H9 (cell line): ENCODE results near the gene AKR7A2. TPM values are rescaled to one million over a fixed set of nuclear protein-coding genes. Genes with fewer than 3 reads are reported as not detected.

Source experiments
- DNase-seq: peaks from one replicate; pipeline ENCODE4 v3.0.0-alpha.2; 2017
- H2AFZ ChIP-seq: one replicate; pipeline ENCODE4 v1.6.1; 2013; ENCODE audit warnings: mild to moderate bottlenecking, low read length, control low read depth, moderate library complexity
- H2AK5ac ChIP-seq: 2 replicates; pipeline ENCODE4 v1.6.1; 2013; ENCODE audit warnings: low read length, control low read depth, mixed read lengths; ENCODE audit not compliant: insufficient read length
- H2BK120ac ChIP-seq: one replicate; pipeline ENCODE4 v1.6.1; 2013; ENCODE audit warnings: low read depth, mild to moderate bottlenecking, low read length, control low read depth, inconsistent platforms; ENCODE audit not compliant: poor library complexity, severe bottlenecking
- H2BK12ac ChIP-seq: 2 replicates; pipeline ENCODE4 v1.6.1; 2013; ENCODE audit warnings: low read length, control low read depth, mixed read lengths, low read depth; ENCODE audit not compliant: insufficient read length
- H2BK15ac ChIP-seq: 2 replicates; pipeline ENCODE4 v1.6.1; 2013; ENCODE audit warnings: low read depth, low read length, control low read depth
- H2BK20ac ChIP-seq: one replicate; pipeline ENCODE4 v1.6.1; 2013; ENCODE audit warnings: low read depth, mild to moderate bottlenecking, low read length, control low read depth, inconsistent platforms; ENCODE audit not compliant: poor library complexity, severe bottlenecking
- H2BK5ac ChIP-seq: 2 replicates; pipeline ENCODE4 v1.6.1; 2013; ENCODE audit warnings: low read length, control low read depth, mixed read lengths; ENCODE audit not compliant: insufficient read length
- H3K14ac ChIP-seq: 2 replicates; pipeline ENCODE4 v1.6.1; 2013; ENCODE audit warnings: low read length, control low read depth; ENCODE audit not compliant: insufficient read depth
- H3K18ac ChIP-seq: 2 replicates; pipeline ENCODE4 v1.6.1; 2013; ENCODE audit warnings: low read depth, mild to moderate bottlenecking, mixed read lengths, low read length, control low read depth; ENCODE audit not compliant: insufficient read length
- H3K23ac ChIP-seq: 2 replicates; pipeline ENCODE4 v1.6.1; 2013; ENCODE audit warnings: low read length, control low read depth, mixed read lengths, low read depth; ENCODE audit not compliant: insufficient read length
- H3K23me2 ChIP-seq: 2 replicates; pipeline ENCODE4 v1.6.1; 2013; ENCODE audit warnings: low read depth, mild to moderate bottlenecking, mixed read lengths, low read length, control low read depth; ENCODE audit not compliant: insufficient read length, poor library complexity, severe bottlenecking
- H3K27ac ChIP-seq: 2 replicates; pipeline ENCODE4 v1.5.1; 2013; ENCODE audit warnings: low read length, control low read depth, mixed read lengths, low read depth; ENCODE audit not compliant: insufficient read length
- H3K27me3 ChIP-seq: 2 replicates; pipeline ENCODE4 v1.6.1; 2013; ENCODE audit warnings: low read length, control low read depth, inconsistent platforms; ENCODE audit not compliant: insufficient read depth
- H3K4ac ChIP-seq: 2 replicates; pipeline ENCODE4 v1.6.1; 2013; ENCODE audit warnings: low read depth, mild to moderate bottlenecking, control low read depth, inconsistent platforms, low read length, moderate library complexity
- H3K4me1 ChIP-seq: 2 replicates; pipeline ENCODE4 v1.6.1; 2013; ENCODE audit warnings: low read length, control low read depth, inconsistent platforms; ENCODE audit not compliant: insufficient read depth
- H3K4me2 ChIP-seq: 2 replicates; pipeline ENCODE4 v1.6.1; 2013; ENCODE audit warnings: low read length, control low read depth, mixed read lengths; ENCODE audit not compliant: insufficient read length, insufficient read depth
- H3K56ac ChIP-seq: 2 replicates; pipeline ENCODE4 v1.6.1; 2013; ENCODE audit warnings: low read depth, mild to moderate bottlenecking, mixed read lengths, low read length, control low read depth; ENCODE audit not compliant: insufficient read length
- H3K79me1 ChIP-seq: 2 replicates; pipeline ENCODE4 v1.6.1; 2013; ENCODE audit warnings: low read depth, mild to moderate bottlenecking, moderate library complexity, low read length, control low read depth, inconsistent platforms; ENCODE audit not compliant: insufficient read depth, poor library complexity, severe bottlenecking
- H3K79me2 ChIP-seq: 2 replicates; pipeline ENCODE4 v1.6.1; 2013; ENCODE audit warnings: low read length, control low read depth, inconsistent platforms; ENCODE audit not compliant: insufficient read depth
- H3K9ac ChIP-seq: 2 replicates; pipeline ENCODE4 v1.6.1; 2013; ENCODE audit warnings: low read length, control low read depth, mixed read lengths; ENCODE audit not compliant: insufficient read length; ENCODE audit errors: extremely low read depth
- H3K9me3 ChIP-seq: one replicate; pipeline ENCODE4 v1.6.1; 2013; ENCODE audit warnings: low read depth, low read length, inconsistent platforms; ENCODE audit not compliant: control insufficient read depth
- H3T11ph ChIP-seq: one replicate; pipeline ENCODE4 v1.6.1; 2013; ENCODE audit warnings: mild to moderate bottlenecking, low read length, control low read depth, inconsistent platforms
- H4K20me1 ChIP-seq: one replicate; pipeline ENCODE4 v1.6.1; 2013; ENCODE audit not compliant: control insufficient read depth, insufficient read length, insufficient read depth
- H4K5ac ChIP-seq: 2 replicates; pipeline ENCODE4 v1.6.1; 2013; ENCODE audit warnings: low read depth, mild to moderate bottlenecking, mixed read lengths, low read length, control low read depth; ENCODE audit not compliant: insufficient read length
- H4K8ac ChIP-seq: replicated peaks from 2 replicates; pipeline ENCODE4 v1.6.1; 2013; ENCODE audit warnings: low read length, control low read depth, mixed read lengths, low read depth; ENCODE audit not compliant: insufficient read length
- H4K91ac ChIP-seq: 2 replicates; pipeline ENCODE4 v1.6.1; 2013; ENCODE audit warnings: low read depth, mild to moderate bottlenecking, moderate library complexity, mixed read lengths, low read length, control low read depth; ENCODE audit not compliant: insufficient read length
- H3K27ac Mint-ChIP-seq, 3 experiments: 2 replicates in 2 of 3; 3 replicates in 1 of 3; pipeline ENCODE4 v1.8.0; 2020 to 2021; ENCODE audit warnings: mixed read lengths in 3 of 3, mild to moderate bottlenecking in 1 of 3, moderate library complexity in 1 of 3
- H3K27me3 Mint-ChIP-seq: 2 replicates; pipeline ENCODE4 v1.8.0; 2021; ENCODE audit warnings: low read depth, mild to moderate bottlenecking, moderate library complexity, mixed read lengths
- H3K36me3 Mint-ChIP-seq, 3 experiments: 2 replicates in 2 of 3; 3 replicates in 1 of 3; pipeline ENCODE4 v1.8.0; 2020 to 2021; ENCODE audit warnings: low read depth in 3 of 3, mixed read lengths in 3 of 3; ENCODE audit not compliant: insufficient read depth in 1 of 3
- H3K4me1 Mint-ChIP-seq, 2 experiments: 2 replicates each; pipeline ENCODE4 v1.8.0; 2020; ENCODE audit warnings: mixed read lengths in 2 of 2
- H3K4me3 Mint-ChIP-seq, 2 experiments: 2 replicates in 1 of 2; 3 replicates in 1 of 2; pipeline ENCODE4 v1.8.0; 2020 to 2021; ENCODE audit warnings: mild to moderate bottlenecking in 2 of 2, mixed read lengths in 2 of 2, moderate library complexity in 1 of 2
- H3K9me3 Mint-ChIP-seq, 2 experiments: 2 replicates in 1 of 2; 3 replicates in 1 of 2; pipeline ENCODE4 v1.8.0; 2020; ENCODE audit warnings: mild to moderate bottlenecking in 2 of 2, mixed read lengths in 2 of 2, moderate library complexity in 1 of 2
- WGBS: extraction: QIAGEN DNeasy Blood & Tissue Kit; methylation state at CpG from one replicate; pipeline ENCODE4 v1.1.7; 2013; ENCODE audit warnings: missing lambda C conversion rate, low lambda C conversion rate, mixed read lengths; ENCODE audit not compliant: insufficient read length; ENCODE audit errors: extremely low coverage; 5-methylcytosine and 5-hydroxymethylcytosine counted together
- total RNA-seq: library from RNA; stranded (reverse); gene quantifications from 2 replicates; pipeline ENCODE4 v1.2.1, GENCODE V29; 2021
- TF ChIP-seq, protein P1 (sequence below): fragments of 200-600 bp; sonication (generic); conservative IDR thresholded peaks from 3 replicates; pipeline ENCODE4 v1.8.0; 2021; ENCODE audit warnings: antibody characterized with exemption, mild to moderate bottlenecking

Gene AKR7A2
- total RNA-seq, 1 experiment from 2014 or later, result 50.3 TPM

DNA sequence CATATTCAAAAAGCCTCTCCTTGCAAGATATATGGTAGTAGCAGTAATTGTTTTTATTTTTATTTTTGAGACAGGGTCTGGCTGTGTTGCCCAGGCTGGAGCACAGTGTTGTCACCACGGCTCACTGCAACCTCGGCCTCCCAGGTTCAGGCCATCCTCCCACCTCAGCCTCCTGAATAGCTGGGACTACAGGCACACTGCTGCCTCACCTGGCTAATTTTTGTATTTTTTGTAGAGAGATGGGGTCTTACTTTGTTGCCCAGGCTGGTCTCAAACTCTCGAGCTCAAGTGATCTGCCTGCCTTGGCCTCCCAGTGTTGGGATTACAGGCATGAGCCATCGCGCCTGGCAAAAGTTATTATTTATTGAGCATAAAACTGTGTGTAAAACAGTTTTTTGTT is 38.6 kb upstream of the AKR7A2 start:
- Histone ChIP-seq H3K4ac (no peak overlapping the region), H3K23ac (no peak overlapping the region), H4K91ac (no peak overlapping the region), H3K23me2 (no peaks in the 10 kb centered on the region), H3K27me3 (no peaks in the 10 kb centered on the region), H4K8ac (no peak overlapping the region), H3K18ac (no peak overlapping the region), H3K27ac (no peak overlapping the region), H3K14ac (no peak overlapping the region), H2BK120ac (no peak overlapping the region), H2AFZ (no peak overlapping the region), H2AK5ac (no peak overlapping the region), H2BK5ac (no peak overlapping the region), H4K20me1 (no peaks in the 10 kb centered on the region), H3K79me2 (no peaks in the 10 kb centered on the region), H3K9ac (no peak overlapping the region), H3K4me2 (no peak overlapping the region), H3K9me3 (no peaks in the 10 kb centered on the region), H3K79me1 (no peaks in the 10 kb centered on the region), H2BK15ac (no peak overlapping the region), H2BK12ac (no peak overlapping the region), H3T11ph (no peak overlapping the region), H2BK20ac (no peak overlapping the region), H3K56ac (no peak overlapping the region), H3K4me1 (0 out of 2 replicates have a peak, but pooled peaks cover 3% of the 10 kb centered on the region), H4K5ac (no peak overlapping the region)
- peak overlapping the region in 2 of 3 experiments; percentile 68 to 82; a peak in 3 of 7 replicates for H3K27ac Mint-ChIP-seq
- H3K4me3 Mint-ChIP-seq, result no peak overlapping the region
- TF ChIP-seq, protein P1, sequence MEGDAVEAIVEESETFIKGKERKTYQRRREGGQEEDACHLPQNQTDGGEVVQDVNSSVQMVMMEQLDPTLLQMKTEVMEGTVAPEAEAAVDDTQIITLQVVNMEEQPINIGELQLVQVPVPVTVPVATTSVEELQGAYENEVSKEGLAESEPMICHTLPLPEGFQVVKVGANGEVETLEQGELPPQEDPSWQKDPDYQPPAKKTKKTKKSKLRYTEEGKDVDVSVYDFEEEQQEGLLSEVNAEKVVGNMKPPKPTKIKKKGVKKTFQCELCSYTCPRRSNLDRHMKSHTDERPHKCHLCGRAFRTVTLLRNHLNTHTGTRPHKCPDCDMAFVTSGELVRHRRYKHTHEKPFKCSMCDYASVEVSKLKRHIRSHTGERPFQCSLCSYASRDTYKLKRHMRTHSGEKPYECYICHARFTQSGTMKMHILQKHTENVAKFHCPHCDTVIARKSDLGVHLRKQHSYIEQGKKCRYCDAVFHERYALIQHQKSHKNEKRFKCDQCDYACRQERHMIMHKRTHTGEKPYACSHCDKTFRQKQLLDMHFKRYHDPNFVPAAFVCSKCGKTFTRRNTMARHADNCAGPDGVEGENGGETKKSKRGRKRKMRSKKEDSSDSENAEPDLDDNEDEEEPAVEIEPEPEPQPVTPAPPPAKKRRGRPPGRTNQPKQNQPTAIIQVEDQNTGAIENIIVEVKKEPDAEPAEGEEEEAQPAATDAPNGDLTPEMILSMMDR, result no peak
- WGBS, result no CpG with 5 or more reads among the region's 5 CpGs
- no peaks in the 10 kb centered on the region; the same call in none of the 2 replicates for H3K27me3 Mint-ChIP-seq
- H3K9me3 Mint-ChIP-seq, result no peaks in the 10 kb centered on the region
- DNase-seq, result no peak
- peaks cover 27 to 58% (median 50%) of the 10 kb centered on the region in 3 experiments for H3K36me3 Mint-ChIP-seq
- H3K4me1 Mint-ChIP-seq, result peaks cover 22 to 29% of the 10 kb centered on the region in 2 experiments
